ENCODE measurements around the gene SOX5.
"Not testable (repeated sequence)": the region's sequence is repeated elsewhere in the genome, so short reads cannot be mapped to it uniquely, and the experiment has no call there.

SOX5 gene

DNA sequence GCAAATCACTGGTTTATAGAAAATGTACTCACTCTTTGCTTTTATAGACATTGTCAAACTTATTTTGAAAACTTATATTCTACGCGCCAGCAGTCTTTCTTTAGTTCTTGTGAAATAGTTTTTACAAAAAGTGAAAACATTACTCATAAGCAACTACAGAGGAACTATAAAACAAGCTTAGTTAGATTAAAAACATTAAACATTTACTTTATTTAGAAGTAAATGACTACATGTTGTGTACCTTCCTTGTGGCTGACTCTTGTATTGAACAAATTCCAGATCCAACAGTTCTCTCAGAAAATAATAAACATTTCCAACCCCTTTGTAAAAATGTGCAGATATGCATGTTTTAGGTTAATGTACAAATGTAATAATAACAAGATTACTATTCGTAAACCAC lies 198.5 kb downstream of the SOX5 start:
- DNase-seq: no peak

GRCh38 chr12:23744696-23745095 lies 204.8 kb downstream of the SOX5 start:
- DNase-seq: no peak

- no peak for DNase-seq
These were observed 206.9 kb downstream of the SOX5 start for GRCh38 chr12:23742574-23742973.

DNA sequence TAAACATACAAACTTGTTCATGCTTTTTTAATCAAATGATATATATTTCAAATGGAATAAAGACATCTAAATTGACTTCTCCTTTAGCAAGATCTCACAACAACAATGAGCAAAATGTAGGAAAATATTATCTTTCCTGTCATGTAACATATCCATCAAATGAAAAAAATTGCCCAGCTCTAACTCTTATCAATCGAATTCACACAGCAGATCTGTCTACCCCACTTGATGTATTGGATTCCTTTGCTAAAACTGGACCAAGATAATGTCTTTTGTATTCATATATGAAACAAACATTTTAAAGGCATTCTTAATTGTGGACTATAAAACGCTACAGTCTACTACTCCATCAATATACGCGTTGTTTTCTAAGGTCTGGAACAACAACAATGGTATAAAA lies 218.0 kb downstream of the SOX5 start:
- DNase-seq: no peak

GRCh38 chr12:23731035-23731434 lies 218.4 kb downstream of the SOX5 start:
- no peak for DNase-seq

DNA sequence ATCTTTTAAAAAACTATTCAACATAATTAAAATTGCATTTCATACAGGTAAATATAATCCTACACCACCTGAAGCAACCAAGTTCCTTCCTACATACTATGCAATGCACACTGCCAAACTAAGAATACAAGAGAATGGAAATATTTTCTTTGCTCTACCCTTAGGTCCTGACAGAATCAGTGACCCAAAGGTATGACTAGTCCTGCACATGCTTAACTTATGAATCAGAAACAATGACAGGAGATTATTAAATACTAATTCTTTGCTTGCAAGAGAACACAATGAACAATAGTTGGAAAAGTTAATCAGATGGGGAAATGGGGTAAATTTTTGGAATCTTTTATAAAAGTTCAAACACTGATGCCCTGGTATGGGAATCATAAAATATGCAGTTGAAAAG lies 220.1 kb downstream of the SOX5 start:
- no peak for DNase-seq

- DNase-seq: no peak
These were observed 222.8 kb downstream of the SOX5 start for GRCh38 chr12:23726646-23727045.

DNA sequence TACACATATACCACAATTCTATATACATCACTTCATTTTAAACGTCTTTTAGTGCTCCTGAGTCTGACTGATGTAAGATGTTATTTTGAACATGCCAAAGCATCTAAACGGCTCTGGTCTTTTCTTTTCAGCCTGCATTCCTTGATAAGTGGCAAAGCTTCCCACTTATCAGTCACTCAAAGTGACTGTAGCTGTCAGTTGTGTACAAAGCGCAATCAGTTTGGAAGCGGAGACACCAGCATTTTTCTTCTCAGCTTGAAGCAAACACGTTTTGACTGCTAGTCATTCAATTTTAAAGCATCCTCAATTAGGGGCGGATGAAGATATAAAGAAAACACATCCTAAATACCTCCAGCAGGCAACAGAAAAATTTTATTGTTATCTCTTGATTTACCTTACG lies 226.8 kb downstream of the SOX5 start:
- DNase-seq: no peak

GRCh38 chr12:23721268-23721667 lies 228.2 kb downstream of the SOX5 start:
- no peak for DNase-seq

- DNase-seq: no peak
These were observed 230.0 kb downstream of the SOX5 start for GRCh38 chr12:23719493-23719892.

DNA sequence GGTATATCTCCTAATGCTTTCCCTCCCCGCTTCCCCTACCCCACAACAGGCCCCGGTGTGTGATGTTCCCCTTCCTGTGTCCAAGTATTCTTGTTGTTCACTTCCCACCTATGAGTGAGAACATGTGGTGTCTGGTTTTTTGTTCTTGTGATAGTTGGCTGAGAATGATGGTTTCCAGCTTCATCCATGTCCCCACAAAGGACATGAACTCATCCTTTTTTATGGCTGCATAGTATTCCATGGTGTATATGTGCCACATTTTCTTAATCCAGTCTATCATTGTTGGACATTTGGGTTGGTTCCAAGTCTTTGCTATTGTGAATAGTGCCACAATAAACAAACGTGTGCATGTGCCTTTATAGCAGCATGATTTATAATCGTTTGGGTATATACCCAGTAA lies 239.1 kb downstream of the SOX5 start:
- not testable (repeated sequence) for DNase-seq

- DNase-seq: no peak
These were observed 241.2 kb downstream of the SOX5 start for GRCh38 chr12:23708185-23708837.

DNA sequence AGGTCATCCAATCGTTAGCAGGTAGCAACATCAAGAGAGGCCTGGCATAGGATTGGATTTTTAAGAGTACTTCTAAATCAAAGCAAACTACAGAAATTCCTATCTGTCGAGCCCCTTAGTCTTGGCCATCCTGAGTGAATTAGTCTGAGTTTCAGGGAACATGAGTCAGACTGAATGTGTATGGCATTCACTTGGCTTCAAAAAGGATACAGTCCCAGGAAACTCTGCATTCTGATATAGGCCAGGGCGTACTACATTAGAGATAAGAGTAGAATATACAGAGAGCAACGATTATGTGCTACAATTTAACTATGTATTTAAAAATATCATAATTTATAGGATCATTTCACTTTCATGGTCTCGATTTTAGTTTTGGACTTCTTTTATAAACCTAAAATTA lies 242.2 kb downstream of the SOX5 start:
- no peak for DNase-seq

- no peak for DNase-seq
These were observed 244.2 kb downstream of the SOX5 start for GRCh38 chr12:23704992-23705943.

DNA sequence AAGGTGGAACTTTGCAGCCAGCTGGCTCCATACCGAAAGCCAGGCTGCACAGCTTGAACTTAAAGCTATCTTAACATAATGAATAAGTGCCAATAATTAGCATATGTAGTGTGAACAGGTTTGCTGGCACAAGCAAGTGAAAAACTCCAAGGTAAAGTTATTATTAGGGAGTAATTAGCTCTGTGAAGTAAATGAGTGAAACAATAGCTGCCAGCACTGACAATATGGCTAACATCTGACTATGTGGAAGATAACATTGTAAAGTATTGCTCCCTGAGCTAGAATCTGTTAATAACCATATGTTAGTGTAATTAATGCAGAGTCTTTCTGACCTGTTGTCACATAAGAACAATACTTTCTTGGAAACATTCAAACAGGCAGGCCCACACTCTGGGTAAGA lies 246.4 kb downstream of the SOX5 start:
- no peak for DNase-seq

- DNase-seq: no peak
These were observed 250.4 kb downstream of the SOX5 start for GRCh38 chr12:23699031-23699430.

DNA sequence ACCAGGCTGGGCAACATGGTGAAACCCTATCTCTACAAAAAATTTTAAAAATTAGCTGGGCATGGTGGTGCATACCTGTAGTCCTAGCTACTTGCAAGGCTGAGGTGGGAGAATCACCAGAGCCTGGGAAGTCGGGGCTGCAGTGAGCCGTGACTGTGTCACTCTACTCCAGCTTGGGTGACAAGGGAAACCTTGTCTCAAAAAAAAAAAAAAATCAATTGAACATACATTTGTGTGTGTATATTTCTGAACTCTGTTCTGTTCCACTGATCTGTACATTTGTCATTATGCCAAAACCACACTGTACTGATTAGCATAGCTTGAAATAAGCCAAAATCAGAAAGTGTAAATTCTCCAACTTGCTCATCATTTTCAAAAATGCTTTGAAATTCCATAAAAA lies 254.6 kb downstream of the SOX5 start:
- DNase-seq: no peak

GRCh38 chr12:23694307-23694706 lies 255.2 kb downstream of the SOX5 start:
- DNase-seq: no peak

DNA sequence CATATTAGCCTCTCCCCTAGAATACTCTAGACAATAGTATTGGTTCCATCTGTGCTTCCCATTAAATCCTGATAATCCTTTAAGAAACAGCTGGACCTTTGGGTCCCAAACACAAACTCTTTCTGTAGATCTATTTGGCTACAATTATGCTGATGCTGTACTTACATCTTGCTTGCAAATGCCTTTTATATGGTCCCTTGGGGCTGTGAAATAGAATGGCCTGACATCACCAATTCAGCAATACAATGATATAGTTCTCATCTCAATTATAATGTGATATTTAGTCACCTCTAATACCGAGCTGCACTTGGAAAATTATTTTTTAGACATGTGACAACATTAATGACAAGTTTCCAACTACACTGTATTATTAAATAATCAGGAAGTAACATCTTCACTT lies 261.5 kb downstream of the SOX5 start:
- no peak for DNase-seq

DNA sequence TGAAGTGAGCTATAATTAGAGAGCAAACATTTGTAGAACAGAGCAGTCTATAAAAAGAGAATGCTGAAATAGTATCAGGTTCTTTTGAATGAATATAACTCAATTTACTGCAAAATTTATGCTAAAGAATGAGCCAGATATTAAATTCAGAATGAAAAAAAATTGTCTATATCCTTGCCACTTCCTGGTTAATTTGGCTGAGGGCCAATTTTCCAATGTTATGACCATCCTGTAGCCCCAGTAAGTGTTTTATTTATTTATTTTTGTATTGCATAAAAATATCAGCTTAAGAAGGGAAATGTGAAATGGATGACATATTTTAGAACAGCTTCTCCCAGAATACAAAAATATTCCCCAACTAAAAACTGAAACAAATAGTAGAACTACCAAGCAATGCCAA lies 263.4 kb downstream of the SOX5 start:
- DNase-seq: no peak

DNA sequence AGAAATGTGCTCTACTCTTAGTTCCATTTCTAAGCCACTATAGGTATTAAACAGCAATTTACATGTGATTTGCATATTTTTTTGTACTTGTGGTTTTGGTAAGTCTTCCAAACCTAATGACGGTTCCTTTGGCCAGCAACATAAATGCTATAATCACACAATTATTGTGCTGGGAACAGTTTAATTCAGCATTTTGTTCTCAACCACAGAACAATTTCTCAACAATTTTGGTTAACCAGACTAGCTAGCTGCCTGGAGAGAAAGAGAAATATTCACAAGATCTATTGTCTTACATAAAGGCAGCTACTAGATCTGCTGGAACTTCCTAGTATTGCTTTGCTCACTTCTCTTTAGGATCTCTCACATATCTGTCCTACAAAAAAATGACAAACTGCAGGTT lies 265.3 kb downstream of the SOX5 start:
- DNase-seq: no peak

DNA sequence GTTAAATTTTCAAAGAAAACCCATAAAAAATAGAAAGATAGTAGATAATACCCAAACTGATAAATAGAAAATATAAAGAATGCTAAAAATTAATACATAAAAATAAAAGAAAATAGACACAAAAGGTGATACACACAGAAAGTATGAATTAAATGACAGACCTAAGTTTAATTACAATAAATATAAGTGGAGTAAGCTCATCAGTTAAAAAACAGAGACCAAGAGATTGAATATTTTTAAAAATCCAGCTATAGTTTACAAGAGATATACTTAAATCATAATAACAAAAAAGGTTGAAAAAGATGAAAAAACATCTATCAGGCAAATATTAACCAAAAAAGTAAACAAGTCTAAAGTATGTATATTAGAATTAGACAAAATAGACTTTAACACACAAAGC lies 268.2 kb downstream of the SOX5 start:
- DNase-seq: no peak

DNA sequence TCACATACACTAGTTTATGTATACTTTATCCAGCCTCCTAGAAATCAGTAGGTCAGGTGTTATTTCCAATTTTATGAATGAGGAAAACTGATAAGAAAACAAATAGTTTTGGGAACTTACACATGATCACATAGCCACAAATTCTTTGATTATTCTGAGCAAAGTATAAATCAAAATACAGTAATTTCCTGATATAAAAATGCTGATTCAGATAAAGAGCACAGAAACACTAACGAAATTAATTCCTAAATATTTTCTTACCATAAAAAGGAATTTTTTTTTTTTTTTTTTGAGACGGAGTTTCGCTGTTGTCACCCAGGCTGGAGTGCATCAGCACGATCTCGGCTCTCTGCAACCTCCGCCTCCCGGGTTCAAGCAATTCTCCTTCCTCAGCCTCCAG lies 275.4 kb downstream of the SOX5 start:
- no peak for DNase-seq

GRCh38 chr12:23671881-23672280 lies 277.6 kb downstream of the SOX5 start:
- no peak for DNase-seq

DNA sequence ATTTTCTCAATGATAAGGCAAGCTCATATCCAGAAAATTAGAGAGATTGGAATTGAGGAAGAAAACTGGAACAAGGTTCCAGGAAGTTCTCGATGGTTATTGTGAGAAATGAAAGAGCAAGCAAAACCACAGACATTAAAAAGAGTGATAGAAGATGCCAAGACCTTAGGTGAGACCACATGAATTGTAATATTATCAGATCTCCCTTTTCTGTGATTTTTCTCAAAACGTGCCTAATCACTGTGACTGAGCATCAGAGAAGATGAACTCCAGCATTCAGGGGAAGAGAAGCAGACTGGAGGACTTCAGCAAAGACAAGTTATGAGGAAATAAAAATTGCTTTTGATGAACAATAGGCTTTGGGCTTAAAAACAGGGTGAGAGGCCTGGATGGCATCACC lies 278.8 kb downstream of the SOX5 start:
- no peak for DNase-seq
